ENCODE measurements around the gene C7orf33. TPM values are rescaled to one million over a fixed set of nuclear protein-coding genes. Genes with fewer than 3 reads are reported as not detected.
A peak's percentile ranks its signal among the peaks of the same experiment; 100 is the strongest.
"Not testable (repeated sequence)": the region's sequence is repeated elsewhere in the genome, so short reads cannot be mapped to it uniquely, and the experiment has no call there.

Gene C7orf33
- total RNA-seq, 1 donor from 2014 or later: not detected

DNA sequence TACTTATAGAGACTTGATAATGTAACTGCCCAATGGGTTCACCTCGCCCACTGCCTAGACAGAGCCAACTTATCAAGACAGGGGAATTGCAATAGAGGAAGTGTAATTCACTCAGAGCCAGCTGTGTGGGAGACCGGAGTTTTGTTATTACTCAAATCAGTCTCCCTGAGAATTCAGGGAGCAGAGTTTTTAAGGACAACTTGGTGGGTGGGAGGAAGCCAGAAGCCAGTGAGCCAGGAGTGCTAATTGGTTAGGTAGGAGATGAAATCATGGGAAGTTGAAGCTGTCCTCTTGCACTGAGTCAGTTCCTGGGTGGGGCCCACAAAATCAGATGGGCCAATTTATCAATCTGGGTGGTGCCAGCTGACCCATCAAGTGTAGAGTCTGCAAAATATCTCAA is 20.1 kb upstream of the C7orf33 start:
- no peak for DNase-seq (ENCODE audit: low spot score)
- no peaks in the 10 kb centered on the region for H3K36me3 Mint-ChIP-seq (ENCODE audit: low read depth)
- TF ChIP-seq, protein P1, sequence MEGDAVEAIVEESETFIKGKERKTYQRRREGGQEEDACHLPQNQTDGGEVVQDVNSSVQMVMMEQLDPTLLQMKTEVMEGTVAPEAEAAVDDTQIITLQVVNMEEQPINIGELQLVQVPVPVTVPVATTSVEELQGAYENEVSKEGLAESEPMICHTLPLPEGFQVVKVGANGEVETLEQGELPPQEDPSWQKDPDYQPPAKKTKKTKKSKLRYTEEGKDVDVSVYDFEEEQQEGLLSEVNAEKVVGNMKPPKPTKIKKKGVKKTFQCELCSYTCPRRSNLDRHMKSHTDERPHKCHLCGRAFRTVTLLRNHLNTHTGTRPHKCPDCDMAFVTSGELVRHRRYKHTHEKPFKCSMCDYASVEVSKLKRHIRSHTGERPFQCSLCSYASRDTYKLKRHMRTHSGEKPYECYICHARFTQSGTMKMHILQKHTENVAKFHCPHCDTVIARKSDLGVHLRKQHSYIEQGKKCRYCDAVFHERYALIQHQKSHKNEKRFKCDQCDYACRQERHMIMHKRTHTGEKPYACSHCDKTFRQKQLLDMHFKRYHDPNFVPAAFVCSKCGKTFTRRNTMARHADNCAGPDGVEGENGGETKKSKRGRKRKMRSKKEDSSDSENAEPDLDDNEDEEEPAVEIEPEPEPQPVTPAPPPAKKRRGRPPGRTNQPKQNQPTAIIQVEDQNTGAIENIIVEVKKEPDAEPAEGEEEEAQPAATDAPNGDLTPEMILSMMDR (IDR thresholded peaks at IDR 0.05): no peak
- peaks cover 5% of the 10 kb centered on the region for H3K9me3 Mint-ChIP-seq (ENCODE audit: low read depth)
- H3K4me3 Mint-ChIP-seq (ENCODE audit: unreplicated experiment): no peak overlapping the region
- no peak overlapping the region for H3K27ac Mint-ChIP-seq (ENCODE audit: unreplicated experiment)
- H3K27me3 Mint-ChIP-seq (ENCODE audit: low read depth): peaks cover 20% of the 10 kb centered on the region
- no peaks in the 10 kb centered on the region for H3K4me1 Mint-ChIP-seq (ENCODE audit: low read depth)

DNA sequence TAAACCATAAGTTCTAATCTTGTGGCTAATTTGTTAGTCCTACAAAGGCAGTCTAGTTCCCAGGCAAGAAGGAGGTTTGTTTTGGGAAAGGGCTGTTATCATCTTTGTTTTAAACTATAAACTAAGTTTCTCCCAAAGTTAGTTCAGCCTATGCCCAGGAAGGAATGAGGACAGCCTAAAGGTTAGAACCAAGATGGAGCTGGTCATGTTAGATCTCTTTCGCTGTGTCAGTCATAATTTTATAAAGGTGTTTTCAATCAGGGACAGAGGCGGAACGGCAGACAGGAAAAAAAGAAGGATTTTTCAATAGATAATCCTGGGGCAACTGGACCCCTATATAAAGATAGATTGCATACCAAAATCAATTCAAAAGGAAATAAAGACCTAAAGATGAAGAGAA is 19.6 kb upstream of the C7orf33 start:
- not testable (repeated sequence) for H3K4me1 Mint-ChIP-seq (ENCODE audit: low read depth); DNase-seq (ENCODE audit: low spot score); H3K27ac Mint-ChIP-seq (ENCODE audit: unreplicated experiment); H3K9me3 Mint-ChIP-seq (ENCODE audit: low read depth); H3K4me3 Mint-ChIP-seq (ENCODE audit: unreplicated experiment); H3K36me3 Mint-ChIP-seq (ENCODE audit: low read depth)
- H3K27me3 Mint-ChIP-seq (ENCODE audit: low read depth): peaks cover 20% of the 10 kb centered on the region

DNA sequence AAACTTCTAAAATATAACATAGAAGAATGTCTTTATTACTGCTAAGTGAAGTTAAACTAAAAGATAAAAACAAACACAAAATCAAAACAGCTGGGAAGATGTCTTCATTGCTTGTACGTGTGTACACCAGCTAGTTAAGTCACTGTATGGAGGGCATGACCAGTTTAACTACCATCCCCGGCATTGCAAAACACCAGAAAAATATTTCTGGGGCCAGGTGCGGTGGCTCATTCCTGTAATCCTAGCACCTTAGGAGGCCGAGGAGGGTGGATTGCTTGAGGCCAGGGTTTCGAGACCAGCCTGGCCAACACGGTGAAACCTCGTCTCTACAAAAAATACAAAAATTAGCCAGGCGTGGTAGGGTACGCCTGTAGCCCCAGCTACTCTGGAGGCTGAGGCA is 19.2 kb upstream of the C7orf33 start:
- Mint-ChIP-seq H3K9me3 (ENCODE audit: low read depth) (peaks cover 5% of the 10 kb centered on the region), H3K27me3 (ENCODE audit: low read depth) (peaks cover 20% of the 10 kb centered on the region), H3K27ac (ENCODE audit: unreplicated experiment) (no peak overlapping the region), H3K36me3 (ENCODE audit: low read depth) (no peaks in the 10 kb centered on the region), H3K4me1 (ENCODE audit: low read depth) (no peaks in the 10 kb centered on the region), H3K4me3 (ENCODE audit: unreplicated experiment) (no peak overlapping the region)
- DNase-seq (ENCODE audit: low spot score): no peak
- TF ChIP-seq, protein P1 (IDR thresholded peaks at IDR 0.05): no peak

DNA sequence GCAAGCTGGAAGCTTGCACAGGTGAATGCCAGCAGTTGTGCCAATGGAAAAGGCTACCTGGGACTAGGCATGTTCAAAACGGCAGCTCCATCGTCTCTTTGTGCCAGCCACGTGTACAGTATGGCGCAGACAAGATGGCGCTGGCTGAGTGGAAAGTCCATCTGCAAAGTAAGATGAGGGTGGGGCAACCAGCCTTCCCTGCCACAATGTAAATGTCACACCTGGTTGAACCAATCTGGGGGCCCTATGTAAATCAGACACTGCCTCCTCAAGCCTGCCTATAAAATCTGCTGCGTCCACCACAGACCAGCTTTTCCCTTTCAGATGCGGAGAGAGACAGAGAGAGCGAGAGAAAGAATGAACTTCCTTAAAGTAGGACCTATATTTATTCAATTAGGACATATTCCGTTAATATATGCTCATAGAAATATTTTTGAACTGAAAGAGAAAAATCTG is 18.5 kb upstream of the C7orf33 start:
- TF ChIP-seq, protein P1 (IDR thresholded peaks at IDR 0.05): no peak
- Mint-ChIP-seq H3K27me3 (ENCODE audit: low read depth) (peaks cover 20% of the 10 kb centered on the region), H3K9me3 (ENCODE audit: low read depth) (peaks cover 5% of the 10 kb centered on the region), H3K36me3 (ENCODE audit: low read depth) (no peaks in the 10 kb centered on the region), H3K4me1 (ENCODE audit: low read depth) (no peaks in the 10 kb centered on the region), H3K4me3 (ENCODE audit: unreplicated experiment) (no peak overlapping the region), H3K27ac (ENCODE audit: unreplicated experiment) (no peak overlapping the region)
- no peak for DNase-seq (ENCODE audit: low spot score)

DNA sequence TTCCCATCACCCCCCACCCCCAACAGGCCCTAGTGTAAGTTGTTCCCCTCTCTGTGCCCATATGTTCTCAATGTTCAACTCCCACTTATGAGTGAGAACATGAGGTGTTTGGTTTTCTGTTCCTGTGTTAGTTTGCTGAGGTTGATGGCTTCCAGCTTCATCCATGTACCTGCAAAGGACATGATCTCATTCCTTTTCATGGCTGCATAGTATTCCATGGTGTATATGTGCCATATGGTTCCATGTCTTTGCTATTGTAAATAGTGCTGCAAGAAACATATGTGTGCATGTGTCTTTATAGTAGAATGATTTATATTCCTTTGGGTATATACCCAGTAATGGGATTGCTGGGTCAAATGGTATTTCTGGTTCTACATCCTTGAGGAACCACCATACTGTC is 17.0 kb upstream of the C7orf33 start:
- H3K4me1 Mint-ChIP-seq (ENCODE audit: low read depth); H3K36me3 Mint-ChIP-seq (ENCODE audit: low read depth); H3K27ac Mint-ChIP-seq (ENCODE audit: unreplicated experiment); DNase-seq (ENCODE audit: low spot score); H3K4me3 Mint-ChIP-seq (ENCODE audit: unreplicated experiment); H3K9me3 Mint-ChIP-seq (ENCODE audit: low read depth): not testable (repeated sequence)
- peaks cover 17% of the 10 kb centered on the region for H3K27me3 Mint-ChIP-seq (ENCODE audit: low read depth)

DNA sequence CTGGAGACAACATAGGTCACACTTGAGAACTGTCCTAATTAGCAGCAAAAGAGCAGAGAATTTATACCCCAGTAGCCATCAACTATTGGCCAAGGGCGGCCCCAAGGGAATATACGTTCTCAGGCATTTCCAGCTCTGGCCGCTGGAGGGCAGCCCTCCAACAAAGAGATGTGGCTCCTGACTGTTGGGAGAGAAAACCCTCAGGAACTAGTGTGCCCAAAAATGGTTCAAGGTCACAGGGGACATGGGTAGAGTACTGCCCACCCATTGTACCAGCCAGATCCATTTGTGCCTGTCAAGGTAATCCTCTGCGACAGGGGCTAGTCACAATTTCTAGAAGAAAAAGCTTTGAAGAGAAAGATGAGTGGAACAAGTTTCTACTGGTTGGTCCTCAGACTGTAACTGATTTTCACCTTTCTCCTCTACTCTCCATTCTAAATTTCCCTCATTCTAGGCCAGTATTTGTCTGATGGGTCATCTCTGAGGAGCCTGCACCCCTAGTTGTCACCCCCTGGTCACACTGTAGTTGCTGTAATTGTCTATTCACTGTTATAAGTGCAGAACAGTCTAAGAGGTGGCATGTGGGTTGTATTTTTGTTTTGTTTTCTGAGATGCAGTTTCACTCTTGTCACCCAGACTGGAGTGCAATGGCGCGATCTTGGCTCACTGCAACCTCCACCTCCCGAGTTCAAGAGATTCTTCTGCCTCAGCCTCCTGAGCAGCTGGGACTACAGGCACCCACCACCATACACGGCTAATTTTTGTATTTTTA is 14.7 kb upstream of the C7orf33 start:
- Mint-ChIP-seq H3K9me3 (ENCODE audit: low read depth) (no peaks in the 10 kb centered on the region), H3K36me3 (ENCODE audit: low read depth) (no peaks in the 10 kb centered on the region), H3K27me3 (ENCODE audit: low read depth) (peaks cover 14% of the 10 kb centered on the region), H3K4me3 (ENCODE audit: unreplicated experiment) (no peak overlapping the region), H3K4me1 (ENCODE audit: low read depth) (no peaks in the 10 kb centered on the region), H3K27ac (ENCODE audit: unreplicated experiment) (no peak overlapping the region)
- DNase-seq (ENCODE audit: low spot score): no peak
- TF ChIP-seq, protein P1 (IDR thresholded peaks at IDR 0.05): peak; percentile 96

Data from chondrocyte (in vitro differentiated cells).